HepG2 (cell line): ENCODE data around the gene BRIP1. TPM values are rescaled to one million over a fixed set of nuclear protein-coding genes. Genes with fewer than 3 reads are reported as not detected.

Experiments used
- CREB3 ChIP-seq: sonication (generic); formaldehyde crosslinking; IDR thresholded peaks from 2 replicates; pipeline ENCODE4 v1.5.0; 2020; ENCODE audit warnings: missing genetic modification reagents
- EED ChIP-seq: sonication (generic); formaldehyde crosslinking; IDR thresholded peaks from 2 replicates; pipeline ENCODE4 v1.5.0; 2020; ENCODE audit warnings: mild to moderate bottlenecking, missing genetic modification reagents
- HES4 ChIP-seq: sonication (generic); formaldehyde crosslinking; IDR thresholded peaks from 2 replicates; pipeline ENCODE4 v1.9.0; 2021; ENCODE audit warnings: mild to moderate bottlenecking, missing genetic modification reagents, borderline replicate concordance
- KLF9 ChIP-seq: IDR thresholded peaks from 2 replicates; pipeline ENCODE4 v1.6.1; 2016; ENCODE audit warnings: low read depth
- MAFG ChIP-seq: sonication (generic); formaldehyde crosslinking; IDR thresholded peaks from 2 replicates; pipeline ENCODE4 v1.5.1; 2020; ENCODE audit warnings: mild to moderate bottlenecking, missing genetic modification reagents
- NAIF1 ChIP-seq: sonication (generic); formaldehyde crosslinking; IDR thresholded peaks from 2 replicates; pipeline ENCODE4 v1.5.0; 2020; ENCODE audit warnings: mild to moderate bottlenecking, missing genetic modification reagents, borderline replicate concordance
- NFKB2 ChIP-seq: sonication (generic); formaldehyde crosslinking; IDR thresholded peaks from 2 replicates; pipeline ENCODE4 v1.4.0; 2020; ENCODE audit warnings: missing genetic modification reagents, borderline replicate concordance
- SMAD9 ChIP-seq: sonication (generic); formaldehyde crosslinking; IDR thresholded peaks from 2 replicates; pipeline ENCODE4 v1.5.1; 2020; ENCODE audit warnings: mild to moderate bottlenecking, missing genetic modification reagents
- TRIM24 ChIP-seq: sonication (generic); formaldehyde crosslinking; IDR thresholded peaks from 2 replicates; pipeline ENCODE4 v1.8.0; 2022; ENCODE audit warnings: mild to moderate bottlenecking, missing genetic modification reagents
- ZNF350 ChIP-seq: sonication (generic); formaldehyde crosslinking; IDR thresholded peaks from 2 replicates; pipeline ENCODE4 v1.4.0; 2020; ENCODE audit warnings: mild to moderate bottlenecking, low read depth, missing genetic modification reagents, borderline replicate concordance
- ZNF737 ChIP-seq: sonication (generic); formaldehyde crosslinking; IDR thresholded peaks from 2 replicates; pipeline ENCODE4 v1.5.0; 2020; ENCODE audit warnings: missing genetic modification reagents, mild to moderate bottlenecking, borderline replicate concordance
- polyA plus RNA-seq, 8 experiments: library from polyadenylated mRNA; depleted of rRNA in 3 of 8; stranded (reverse) in 7 of 8; unstranded in 1 of 8; fragments of >200 nt; fragmentation: Illumina TruSeq in 4 of 8; extraction: Trizol in 4 of 8; gene quantifications; 2 replicates each; pipeline versions ENCODE4 v1.2.1 to v1.2.3, GENCODE V29; 2011 to 2016; ENCODE audit warnings: low read depth in 4 of 8, missing spikeins in 1 of 8, mixed read lengths in 1 of 8; ENCODE audit not compliant: insufficient read depth in 1 of 8
- total RNA-seq, 5 experiments: library from RNA; depleted of rRNA; stranded (reverse); fragments of >200 nt; fragmentation: Illumina TruSeq; extraction: Trizol; gene quantifications; 2 replicates each; pipeline ENCODE4 v1.2.3, GENCODE V29; 2016; ENCODE audit warnings: low read depth in 1 of 5
- TF ChIP-seq, protein P1 (sequence below): sonication (generic); formaldehyde crosslinking; IDR thresholded peaks from 2 replicates; pipeline ENCODE4 v1.4.0; 2020; ENCODE audit warnings: missing genetic modification reagents, borderline replicate concordance
- TF ChIP-seq, protein P2 (sequence below): sonication (generic); formaldehyde crosslinking; IDR thresholded peaks from 2 replicates; pipeline ENCODE4 v1.4.0; 2020; ENCODE audit warnings: missing genetic modification reagents, borderline replicate concordance
- TF ChIP-seq, protein P3 (sequence below): sonication (generic); formaldehyde crosslinking; conservative IDR thresholded peaks from 2 replicates; pipeline ENCODE4 v1.8.1; 2023; ENCODE audit warnings: missing genetic modification reagents

Gene BRIP1
- total and polyA plus RNA-seq, 2 of the 13 experiments (the other 11 are each of a cell fraction or from before 2014, with no cell fraction given): 3.8 to 27.7 TPM

DNA sequence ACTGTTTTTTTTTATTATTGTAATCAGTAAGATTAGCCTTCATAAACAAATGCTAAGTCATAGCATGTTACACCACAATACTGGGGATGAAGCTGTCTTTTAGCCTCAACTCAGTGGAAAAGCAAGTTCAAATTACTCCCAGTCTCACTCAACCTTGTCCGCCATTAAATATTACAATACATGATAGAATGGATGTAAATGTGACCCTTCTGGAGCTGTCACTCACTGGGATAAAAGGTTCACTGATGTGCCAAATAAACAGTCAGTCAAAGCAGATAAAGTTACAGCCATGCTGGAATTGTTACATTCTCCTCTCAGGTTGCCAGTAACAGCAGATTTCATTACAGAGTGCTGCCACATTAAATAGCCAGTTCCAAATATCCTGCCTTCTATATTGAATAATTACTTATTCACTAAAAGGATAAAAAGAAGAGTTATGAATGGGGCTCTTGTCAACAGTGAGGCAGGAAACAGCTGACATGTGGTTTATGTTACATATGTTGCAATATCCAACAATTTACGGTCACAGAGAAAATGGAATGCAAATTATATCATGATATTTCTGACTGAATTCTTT is 53.4 kb downstream of the BRIP1 start (continued):
- TF ChIP-seq, protein P1, sequence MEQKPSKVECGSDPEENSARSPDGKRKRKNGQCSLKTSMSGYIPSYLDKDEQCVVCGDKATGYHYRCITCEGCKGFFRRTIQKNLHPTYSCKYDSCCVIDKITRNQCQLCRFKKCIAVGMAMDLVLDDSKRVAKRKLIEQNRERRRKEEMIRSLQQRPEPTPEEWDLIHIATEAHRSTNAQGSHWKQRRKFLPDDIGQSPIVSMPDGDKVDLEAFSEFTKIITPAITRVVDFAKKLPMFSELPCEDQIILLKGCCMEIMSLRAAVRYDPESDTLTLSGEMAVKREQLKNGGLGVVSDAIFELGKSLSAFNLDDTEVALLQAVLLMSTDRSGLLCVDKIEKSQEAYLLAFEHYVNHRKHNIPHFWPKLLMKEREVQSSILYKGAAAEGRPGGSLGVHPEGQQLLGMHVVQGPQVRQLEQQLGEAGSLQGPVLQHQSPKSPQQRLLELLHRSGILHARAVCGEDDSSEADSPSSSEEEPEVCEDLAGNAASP: no peak
- TF ChIP-seq, protein P2, sequence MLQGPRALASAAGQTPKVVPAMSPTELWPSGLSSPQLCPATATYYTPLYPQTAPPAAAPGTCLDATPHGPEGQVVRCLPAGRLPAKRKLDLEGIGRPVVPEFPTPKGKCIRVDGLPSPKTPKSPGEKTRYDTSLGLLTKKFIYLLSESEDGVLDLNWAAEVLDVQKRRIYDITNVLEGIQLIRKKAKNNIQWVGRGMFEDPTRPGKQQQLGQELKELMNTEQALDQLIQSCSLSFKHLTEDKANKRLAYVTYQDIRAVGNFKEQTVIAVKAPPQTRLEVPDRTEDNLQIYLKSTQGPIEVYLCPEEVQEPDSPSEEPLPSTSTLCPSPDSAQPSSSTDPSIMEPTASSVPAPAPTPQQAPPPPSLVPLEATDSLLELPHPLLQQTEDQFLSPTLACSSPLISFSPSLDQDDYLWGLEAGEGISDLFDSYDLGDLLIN (CRISPR knock-in tag): no peak
- TF ChIP-seq NFKB2: no peak
- TF ChIP-seq TRIM24 (CRISPR knock-in tag): no peak
- TF ChIP-seq, protein P3, sequence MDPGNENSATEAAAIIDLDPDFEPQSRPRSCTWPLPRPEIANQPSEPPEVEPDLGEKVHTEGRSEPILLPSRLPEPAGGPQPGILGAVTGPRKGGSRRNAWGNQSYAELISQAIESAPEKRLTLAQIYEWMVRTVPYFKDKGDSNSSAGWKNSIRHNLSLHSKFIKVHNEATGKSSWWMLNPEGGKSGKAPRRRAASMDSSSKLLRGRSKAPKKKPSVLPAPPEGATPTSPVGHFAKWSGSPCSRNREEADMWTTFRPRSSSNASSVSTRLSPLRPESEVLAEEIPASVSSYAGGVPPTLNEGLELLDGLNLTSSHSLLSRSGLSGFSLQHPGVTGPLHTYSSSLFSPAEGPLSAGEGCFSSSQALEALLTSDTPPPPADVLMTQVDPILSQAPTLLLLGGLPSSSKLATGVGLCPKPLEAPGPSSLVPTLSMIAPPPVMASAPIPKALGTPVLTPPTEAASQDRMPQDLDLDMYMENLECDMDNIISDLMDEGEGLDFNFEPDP: no peak
- no peak for TF ChIP-seq ZNF737 (CRISPR knock-in tag)
- TF ChIP-seq NAIF1 (CRISPR knock-in tag): no peak
- TF ChIP-seq MAFG (CRISPR knock-in tag): no peak
- no peak for TF ChIP-seq SMAD9 (CRISPR knock-in tag)
- no peak for TF ChIP-seq KLF9
- no peak for TF ChIP-seq HES4 (CRISPR knock-in tag)
- TF ChIP-seq ZNF350 (CRISPR knock-in tag): no peak
- no peak for TF ChIP-seq EED (CRISPR knock-in tag)
- no peak for TF ChIP-seq CREB3 (CRISPR knock-in tag)
